Measurements from ENCODE around the gene CBX8.

The CBX8 gene

GRCh38 chr17:79748295-79749099, 48.4 kb downstream of the CBX8 start:
- no peak for DNase-seq

- DNase-seq = no peak
These were observed 49.2 kb downstream of the CBX8 start for GRCh38 chr17:79747508-79748294.

DNA sequence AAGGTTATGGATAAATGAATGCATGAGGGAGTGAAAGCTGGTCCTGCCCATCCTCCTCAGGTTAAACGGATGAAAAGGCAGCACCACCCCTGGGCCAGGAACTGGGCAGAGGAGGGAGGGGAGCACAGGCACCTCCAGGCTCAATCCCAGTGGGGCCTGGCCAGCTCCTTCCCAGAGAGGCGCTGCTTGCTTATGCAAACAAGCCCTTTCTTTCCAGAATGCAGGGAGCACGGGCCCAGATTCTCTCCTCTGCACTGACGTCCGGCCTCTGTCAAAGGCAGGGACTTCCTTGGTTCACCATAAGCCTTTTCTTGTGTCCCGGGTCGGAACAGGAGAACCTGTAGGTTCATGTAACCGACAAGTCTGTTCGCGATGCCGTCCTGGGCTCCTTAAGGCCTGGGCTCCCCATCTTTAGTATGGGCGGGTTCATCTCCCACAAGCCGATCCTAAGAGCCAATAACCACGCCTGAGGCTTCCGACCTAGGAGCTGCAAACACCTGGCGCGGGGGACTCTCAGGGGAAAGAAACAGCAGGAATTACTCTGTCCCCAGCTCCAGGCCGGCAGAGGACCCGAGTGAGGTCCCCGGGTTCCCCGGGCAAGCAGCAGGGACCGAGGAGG, 49.9 kb downstream of the CBX8 start:
- DNase-seq = no peak

DNA sequence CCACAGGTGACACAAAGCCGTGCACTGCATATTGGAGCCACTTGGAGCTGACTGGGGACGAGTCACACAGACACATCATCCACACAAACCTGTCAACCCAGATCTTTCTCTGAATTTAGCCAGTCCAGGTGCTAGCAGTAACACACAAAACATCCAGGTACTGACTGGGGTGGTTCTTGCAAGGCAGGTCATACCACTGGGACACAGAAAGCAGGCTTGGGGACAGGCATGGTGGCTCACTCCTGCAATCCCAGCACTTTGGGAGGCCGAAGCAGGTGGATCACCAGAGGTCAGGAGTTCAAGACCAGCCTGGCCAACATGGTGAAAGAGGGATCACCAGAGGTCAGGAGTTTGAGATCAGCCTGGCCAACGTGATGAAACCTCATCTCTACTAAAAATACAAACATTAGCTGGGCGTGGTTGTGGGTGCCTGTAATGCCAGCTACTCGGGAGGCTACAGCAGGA, 51.2 kb downstream of the CBX8 start:
- no peak for DNase-seq

DNA sequence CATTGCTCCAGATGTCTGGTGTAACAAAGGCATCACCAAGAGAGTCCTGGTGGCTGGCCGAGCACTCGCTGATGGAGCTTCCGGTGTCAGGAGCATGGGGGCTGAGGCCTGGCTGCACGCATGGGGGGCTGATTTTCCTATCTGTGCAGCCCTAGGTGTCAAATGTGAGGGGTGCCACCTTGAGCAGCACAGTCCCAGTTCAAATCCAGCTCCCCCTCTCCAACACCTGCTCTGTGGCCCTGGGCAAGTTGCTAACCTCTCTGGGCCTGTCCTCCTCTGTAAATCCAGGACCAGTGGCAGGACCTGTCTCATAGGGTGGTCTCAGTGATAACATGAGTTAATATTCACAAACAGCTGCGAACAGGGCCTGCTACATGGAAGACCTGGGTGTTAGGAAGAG, 53.3 kb downstream of the CBX8 start:
- no peak for DNase-seq

- no peak for DNase-seq
These were observed 53.9 kb downstream of the CBX8 start for GRCh38 chr17:79742951-79743476.

GRCh38 chr17:79742589-79742918, 54.3 kb downstream of the CBX8 start:
- DNase-seq = no peak
